OCI-LY7 (cell line): ENCODE data around the gene POLR2I.

Experiments used
- EZH2phosphoT487 ChIP-seq: fragments of 200-600 bp; sonication (generic); IDR thresholded peaks from 2 replicates; pipeline ENCODE4 v1.6.1; 2018; ENCODE audit warnings: low read depth, borderline replicate concordance, mild to moderate bottlenecking, mixed run types, antibody characterized with exemption, low read length, moderate library complexity, mixed read lengths
- TF ChIP-seq, protein P1 (sequence below): fragments of 200-600 bp; sonication (generic); conservative IDR thresholded peaks from 2 replicates; pipeline ENCODE4 v1.5.1; 2014; ENCODE audit warnings: mild to moderate bottlenecking, antibody characterized with exemption, low read length, moderate library complexity, mixed read lengths

DNA sequence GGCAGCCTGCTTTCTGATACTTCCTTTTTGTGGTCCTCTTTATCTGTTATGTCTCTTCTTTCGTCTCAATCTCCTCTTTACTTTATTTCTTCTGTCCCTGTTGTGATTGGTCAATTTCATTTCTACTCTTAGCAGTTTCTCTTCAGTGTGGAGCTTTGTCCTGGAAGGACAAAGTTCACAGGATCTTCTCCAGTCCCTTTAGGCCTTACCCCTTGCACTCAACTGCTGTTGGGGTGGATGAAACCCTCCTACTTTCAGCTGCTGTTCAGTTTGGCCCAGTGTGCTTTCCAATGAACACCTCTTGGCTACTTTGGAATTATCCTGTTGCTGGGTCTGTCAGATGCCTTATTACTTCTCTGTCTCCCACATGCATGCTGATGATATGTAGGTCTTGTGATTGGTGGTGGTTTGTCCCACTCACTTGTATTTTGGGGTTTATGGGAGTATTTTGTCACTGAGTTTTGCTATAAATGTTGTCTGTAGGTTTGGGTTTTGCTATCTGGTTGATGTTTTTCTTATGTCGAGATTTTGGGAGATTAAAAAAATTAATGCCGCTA is 35.2 kb downstream of the POLR2I start:
- TF ChIP-seq, protein P1, sequence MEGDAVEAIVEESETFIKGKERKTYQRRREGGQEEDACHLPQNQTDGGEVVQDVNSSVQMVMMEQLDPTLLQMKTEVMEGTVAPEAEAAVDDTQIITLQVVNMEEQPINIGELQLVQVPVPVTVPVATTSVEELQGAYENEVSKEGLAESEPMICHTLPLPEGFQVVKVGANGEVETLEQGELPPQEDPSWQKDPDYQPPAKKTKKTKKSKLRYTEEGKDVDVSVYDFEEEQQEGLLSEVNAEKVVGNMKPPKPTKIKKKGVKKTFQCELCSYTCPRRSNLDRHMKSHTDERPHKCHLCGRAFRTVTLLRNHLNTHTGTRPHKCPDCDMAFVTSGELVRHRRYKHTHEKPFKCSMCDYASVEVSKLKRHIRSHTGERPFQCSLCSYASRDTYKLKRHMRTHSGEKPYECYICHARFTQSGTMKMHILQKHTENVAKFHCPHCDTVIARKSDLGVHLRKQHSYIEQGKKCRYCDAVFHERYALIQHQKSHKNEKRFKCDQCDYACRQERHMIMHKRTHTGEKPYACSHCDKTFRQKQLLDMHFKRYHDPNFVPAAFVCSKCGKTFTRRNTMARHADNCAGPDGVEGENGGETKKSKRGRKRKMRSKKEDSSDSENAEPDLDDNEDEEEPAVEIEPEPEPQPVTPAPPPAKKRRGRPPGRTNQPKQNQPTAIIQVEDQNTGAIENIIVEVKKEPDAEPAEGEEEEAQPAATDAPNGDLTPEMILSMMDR: no peak
- no peak for TF ChIP-seq EZH2phosphoT487
